Activated CD4-positive, alpha-beta T cell treated with anti-CD3 and anti-CD28 coated beads, Interleukin-2, amount 50 U/mL, for 48 hours (primary cell): ENCODE results near the gene FREM2.

Source experiments
- DNase-seq, 2 experiments: peaks; one replicate each; pipeline ENCODE4 v3.0.0-alpha.2; 2020

FREM2 gene

GRCh38 chr13:38902551-38902950, 215.7 kb downstream of the FREM2 start:
- no peak for DNase-seq

GRCh38 chr13:38905081-38905480, 218.2 kb downstream of the FREM2 start:
- no peak for DNase-seq

GRCh38 chr13:38905861-38906260, 219.0 kb downstream of the FREM2 start:
- DNase-seq, result no peak

- no peak for DNase-seq
Observed at GRCh38 chr13:38908574-38908973, 221.7 kb downstream of the FREM2 start.

- no peak for DNase-seq
Observed at GRCh38 chr13:38914070-38914469, 227.2 kb downstream of the FREM2 start.

GRCh38 chr13:38921081-38921480, 234.2 kb downstream of the FREM2 start:
- DNase-seq, result no peak

- DNase-seq, result no peak
Observed at GRCh38 chr13:38922170-38922569, 235.3 kb downstream of the FREM2 start.

GRCh38 chr13:38933786-38934185, 246.9 kb downstream of the FREM2 start:
- DNase-seq, result no peak
